ENCODE data around the gene CBLB.

The CBLB gene

DNA sequence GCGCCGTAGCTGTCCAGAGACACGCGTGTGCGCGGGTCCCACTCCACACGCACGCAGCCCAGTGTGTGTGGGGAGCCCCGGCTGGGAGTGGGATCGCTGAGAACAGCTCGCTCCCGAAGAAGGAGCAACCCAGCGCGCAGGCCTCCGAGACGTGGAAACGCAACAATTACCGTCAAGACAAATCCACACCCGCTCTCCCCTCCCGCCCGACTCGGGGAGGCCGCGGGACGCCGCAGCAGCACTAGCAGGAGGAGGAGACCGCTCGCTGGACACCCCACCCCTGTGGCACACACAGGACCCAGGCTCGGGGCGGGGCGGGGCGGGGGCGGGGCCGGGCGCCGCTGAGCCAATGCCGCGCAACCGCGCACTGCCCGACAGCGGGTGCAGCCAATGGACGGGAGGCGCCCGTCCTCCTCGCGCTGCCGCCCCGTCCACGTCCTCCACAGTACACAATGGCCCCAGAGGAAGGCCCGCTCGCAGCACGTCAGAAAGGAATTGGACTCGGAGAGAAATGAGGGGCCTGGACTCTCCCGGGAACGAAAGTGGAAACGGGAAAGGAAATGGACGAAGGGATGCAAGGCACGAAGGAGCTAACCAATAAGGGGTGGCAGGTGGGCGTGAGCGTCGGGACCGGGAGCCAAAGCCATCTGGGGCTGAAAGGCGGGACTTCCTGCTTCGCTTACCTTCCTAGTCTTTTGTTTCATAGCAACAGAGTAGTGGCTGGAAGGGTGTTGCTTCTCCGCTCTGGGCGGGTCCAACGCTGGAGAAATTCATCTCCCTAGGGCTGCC is at the start of gene CBLB:
CBLB (minus strand) TSS at position 271 of the 789 bp plus-strand sequence. CDS start 1,435 bp downstream, outside the sequence.
- no peaks in the 10 kb centered on the region for H3K27me3 Mint-ChIP-seq (ENCODE audit: low read depth)
- peak within 1 kb of the TSS; percentile 98 for H3K4me3 Mint-ChIP-seq
- H3K9me3 Mint-ChIP-seq = no peaks in the 10 kb centered on the region
- H3K27ac Mint-ChIP-seq = peak within 1 kb of the TSS; percentile 93
- H3K36me3 Mint-ChIP-seq (ENCODE audit: low read depth) = peaks cover 33% of the 10 kb centered on the region
- peak; percentile 85 for DNase-seq (ENCODE audit: low spot score)
- H3K4me1 Mint-ChIP-seq (ENCODE audit: low read depth) = peaks cover 35% of the 10 kb centered on the region

DNA sequence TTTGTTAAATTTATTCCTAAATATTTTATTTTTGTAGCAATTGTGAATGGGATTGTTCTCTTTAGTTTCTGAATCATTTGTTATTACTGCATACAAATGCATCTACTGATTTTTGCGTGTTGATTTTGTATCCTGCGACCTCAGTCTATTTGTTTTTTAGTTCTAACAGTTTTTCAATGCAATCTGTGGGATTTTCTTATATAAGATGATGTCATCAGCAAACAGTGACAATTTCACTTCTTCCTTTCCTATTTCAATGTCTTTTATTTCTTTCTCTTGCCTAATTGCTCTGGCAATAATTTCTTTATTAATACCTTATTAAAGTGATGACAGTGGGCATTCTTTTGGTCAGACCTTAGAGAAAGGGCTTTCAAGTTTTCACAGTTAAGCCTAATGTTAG is 48.0 kb upstream of the CBLB start:
- Mint-ChIP-seq H3K27ac (no peak overlapping the region), H3K36me3 (ENCODE audit: low read depth) (peaks cover 21% of the 10 kb centered on the region), H3K27me3 (ENCODE audit: low read depth) (no peaks in the 10 kb centered on the region), H3K4me3 (no peak overlapping the region), H3K9me3 (peaks cover 50% of the 10 kb centered on the region), H3K4me1 (ENCODE audit: low read depth) (peaks cover 12% of the 10 kb centered on the region)
- no peak for DNase-seq (ENCODE audit: low spot score)

DNA sequence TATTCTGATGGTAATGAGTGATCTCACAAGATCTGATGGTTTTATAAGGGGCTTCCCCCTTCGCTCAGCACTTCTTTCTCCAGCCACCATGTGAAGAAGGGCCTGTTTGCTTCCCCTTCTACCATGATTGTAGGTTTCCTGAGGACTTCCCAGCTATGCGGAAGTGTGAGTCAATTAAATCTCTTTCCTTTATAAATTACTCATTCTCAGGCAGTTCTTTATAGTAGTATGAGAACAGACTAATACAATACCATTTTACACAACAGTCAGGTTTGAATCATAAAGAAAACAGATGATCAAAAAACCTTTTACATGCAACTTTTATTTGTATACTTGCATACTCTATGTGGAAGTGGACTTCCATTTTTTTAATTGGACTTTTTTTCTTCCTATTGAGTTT is 46.7 kb upstream of the CBLB start:
- H3K4me3 Mint-ChIP-seq = no peak overlapping the region
- DNase-seq (ENCODE audit: low spot score) = no peak
- H3K27me3 Mint-ChIP-seq (ENCODE audit: low read depth) = no peaks in the 10 kb centered on the region
- no peak overlapping the region for H3K27ac Mint-ChIP-seq
- H3K4me1 Mint-ChIP-seq (ENCODE audit: low read depth) = peaks cover 10% of the 10 kb centered on the region
- peaks cover 12% of the 10 kb centered on the region for H3K36me3 Mint-ChIP-seq (ENCODE audit: low read depth)
- H3K9me3 Mint-ChIP-seq = peaks cover 40% of the 10 kb centered on the region

DNA sequence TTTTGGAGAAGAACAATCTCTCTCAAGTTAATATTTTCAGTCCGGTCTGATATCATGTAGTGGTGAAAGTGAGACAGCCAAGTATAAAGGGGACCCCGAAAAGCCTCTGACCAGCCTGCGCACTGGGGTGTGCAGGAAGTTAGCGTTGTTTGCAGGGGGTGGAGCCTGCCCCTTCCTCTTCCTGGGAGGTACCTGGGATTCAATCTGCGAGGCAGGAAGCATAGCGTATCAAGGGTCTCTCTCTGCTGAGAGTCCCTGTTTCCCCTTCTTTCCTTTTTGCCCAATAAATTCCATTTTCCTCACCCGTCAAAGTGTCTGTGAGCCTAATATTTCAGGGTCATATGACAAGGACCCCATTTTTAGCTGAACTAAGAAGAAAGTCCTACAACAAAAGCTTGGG is 44.8 kb upstream of the CBLB start:
- Mint-ChIP-seq H3K4me1 (ENCODE audit: low read depth) (no peaks in the 10 kb centered on the region), H3K27ac (no peak overlapping the region), H3K27me3 (ENCODE audit: low read depth) (no peaks in the 10 kb centered on the region), H3K36me3 (ENCODE audit: low read depth) (no peaks in the 10 kb centered on the region), H3K4me3 (no peak overlapping the region), H3K9me3 (peaks cover 25% of the 10 kb centered on the region)
- DNase-seq (ENCODE audit: low spot score) = no peak

DNA sequence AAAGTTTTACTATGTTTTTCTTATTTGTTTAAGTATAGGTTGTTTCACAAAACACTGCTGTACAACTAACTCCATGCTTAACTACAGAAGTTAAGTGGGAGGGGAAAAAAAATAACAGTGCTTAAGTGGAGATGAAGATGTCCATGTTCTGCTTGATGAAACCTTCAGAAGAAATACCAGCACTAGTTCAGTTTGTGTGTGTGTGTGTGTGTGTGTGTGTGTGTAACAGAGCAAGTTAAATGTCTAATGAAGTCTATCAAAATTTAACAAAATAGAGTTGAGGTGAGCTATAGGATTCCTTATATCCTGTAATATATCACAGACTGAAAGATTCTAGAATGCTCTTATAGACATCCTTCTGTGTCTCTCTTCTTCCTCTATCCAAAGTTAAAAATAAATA is 44.1 kb upstream of the CBLB start:
- Mint-ChIP-seq H3K4me1 (ENCODE audit: low read depth) (peaks cover under 1% of the 10 kb centered on the region), H3K27ac (no peak overlapping the region), H3K4me3 (no peak overlapping the region)

DNA sequence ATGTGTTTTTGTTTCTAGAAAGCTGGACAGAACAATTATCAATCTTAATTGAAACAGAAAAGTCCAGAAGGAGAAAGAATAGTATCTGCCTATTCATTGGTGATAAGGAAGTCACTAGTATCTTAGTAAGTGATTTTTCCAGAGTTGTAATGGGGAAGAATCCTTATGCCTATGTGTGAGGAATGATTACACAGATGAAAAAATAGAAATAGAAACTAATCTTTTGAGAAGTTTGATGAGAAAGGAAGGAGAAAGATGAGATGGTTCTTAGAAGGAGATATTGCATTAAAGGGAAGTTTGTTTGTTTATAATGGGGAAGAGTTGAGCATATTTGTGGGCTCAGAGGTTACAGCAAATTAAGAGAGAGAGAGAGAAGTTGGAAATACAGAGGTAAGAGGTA is 42.7 kb upstream of the CBLB start:
- Mint-ChIP-seq H3K4me1 (ENCODE audit: low read depth) (peaks cover 5% of the 10 kb centered on the region), H3K9me3 (peaks cover 13% of the 10 kb centered on the region), H3K36me3 (ENCODE audit: low read depth) (no peaks in the 10 kb centered on the region), H3K27ac (no peak overlapping the region), H3K27me3 (ENCODE audit: low read depth) (no peaks in the 10 kb centered on the region), H3K4me3 (no peak overlapping the region)
- no peak for DNase-seq (ENCODE audit: low spot score)

More for the DNA sequence above, 44.1 kb upstream of the CBLB start:
- H3K9me3 Mint-ChIP-seq = peaks cover 18% of the 10 kb centered on the region
- H3K27me3 Mint-ChIP-seq (ENCODE audit: low read depth) = no peaks in the 10 kb centered on the region
- DNase-seq (ENCODE audit: low spot score) = no peak
- no peaks in the 10 kb centered on the region for H3K36me3 Mint-ChIP-seq (ENCODE audit: low read depth)

DNA sequence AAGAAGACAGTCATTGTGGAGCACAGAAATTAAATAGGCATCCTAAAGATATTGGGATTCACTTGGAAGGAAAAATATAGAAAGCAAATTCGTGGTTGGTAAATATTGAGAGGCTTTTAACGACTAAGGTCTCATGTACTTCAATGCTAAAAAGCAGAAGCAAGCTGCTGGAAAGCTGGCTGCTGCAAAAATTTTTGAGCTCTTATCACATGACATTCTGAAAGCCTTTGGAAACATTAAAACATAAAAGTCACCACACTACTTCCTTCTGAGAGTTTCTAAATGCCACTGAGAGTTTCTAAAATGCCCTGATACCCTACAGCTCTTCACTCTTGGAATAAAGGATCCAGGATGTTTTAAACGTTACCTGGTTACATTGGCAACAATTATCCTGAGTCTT is 39.0 kb upstream of the CBLB start:
- H3K36me3 Mint-ChIP-seq (ENCODE audit: low read depth) = no peaks in the 10 kb centered on the region
- H3K27me3 Mint-ChIP-seq (ENCODE audit: low read depth) = no peaks in the 10 kb centered on the region
- H3K4me3 Mint-ChIP-seq = no peak overlapping the region
- H3K27ac Mint-ChIP-seq = no peak overlapping the region
- DNase-seq (ENCODE audit: low spot score) = no peak
- H3K4me1 Mint-ChIP-seq (ENCODE audit: low read depth) = peaks cover 5% of the 10 kb centered on the region
- H3K9me3 Mint-ChIP-seq = peaks cover 10% of the 10 kb centered on the region

DNA sequence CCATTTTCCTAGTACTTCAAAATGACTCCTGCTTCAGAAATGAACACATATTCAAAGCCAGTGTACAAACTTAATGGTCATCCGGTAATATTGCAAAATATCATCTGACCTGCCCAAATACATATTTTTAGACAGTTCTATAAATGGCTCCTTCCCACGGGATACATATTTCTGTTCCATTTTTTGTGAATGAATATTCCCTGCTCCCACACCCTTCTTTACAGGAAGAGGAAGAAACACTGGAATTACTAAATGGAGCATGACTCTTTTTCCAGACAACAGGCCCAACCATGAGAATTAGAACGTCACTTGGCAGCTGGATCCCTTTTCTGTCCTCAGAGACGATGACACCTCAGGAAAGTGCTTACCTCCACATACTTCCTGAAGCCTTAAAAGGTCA is 38.0 kb upstream of the CBLB start:
- Mint-ChIP-seq H3K36me3 (ENCODE audit: low read depth) (peaks cover 1% of the 10 kb centered on the region), H3K27me3 (ENCODE audit: low read depth) (no peaks in the 10 kb centered on the region), H3K9me3 (peaks cover 10% of the 10 kb centered on the region), H3K4me1 (ENCODE audit: low read depth) (peaks cover 5% of the 10 kb centered on the region), H3K27ac (no peak overlapping the region), H3K4me3 (no peak overlapping the region)
- DNase-seq (ENCODE audit: low spot score) = no peak

DNA sequence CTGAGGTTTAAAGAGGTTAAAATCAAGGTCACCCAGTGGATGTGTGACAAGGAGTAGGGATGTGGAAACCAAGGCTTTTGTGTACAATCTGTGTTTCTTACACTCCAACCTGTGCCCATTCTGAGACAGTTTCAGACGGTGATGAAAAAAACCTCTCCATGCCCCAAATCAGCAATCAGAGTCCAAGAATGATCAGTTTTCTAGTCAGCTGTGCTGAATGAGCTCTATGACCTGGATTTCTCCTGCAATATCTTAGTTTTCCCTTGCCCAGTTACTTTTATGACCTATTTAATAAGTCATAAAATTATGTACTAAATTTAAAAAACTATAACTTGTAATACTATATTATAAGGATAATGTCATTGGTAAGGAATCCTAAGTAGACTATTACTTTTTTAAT is 37.5 kb upstream of the CBLB start:
- peaks cover 1% of the 10 kb centered on the region for H3K36me3 Mint-ChIP-seq (ENCODE audit: low read depth)
- no peaks in the 10 kb centered on the region for H3K27me3 Mint-ChIP-seq (ENCODE audit: low read depth)
- no peak overlapping the region for H3K4me3 Mint-ChIP-seq
- H3K4me1 Mint-ChIP-seq (ENCODE audit: low read depth) = peaks cover 5% of the 10 kb centered on the region
- DNase-seq (ENCODE audit: low spot score) = no peak
- no peak overlapping the region for H3K27ac Mint-ChIP-seq
- H3K9me3 Mint-ChIP-seq = peaks cover 10% of the 10 kb centered on the region

DNA sequence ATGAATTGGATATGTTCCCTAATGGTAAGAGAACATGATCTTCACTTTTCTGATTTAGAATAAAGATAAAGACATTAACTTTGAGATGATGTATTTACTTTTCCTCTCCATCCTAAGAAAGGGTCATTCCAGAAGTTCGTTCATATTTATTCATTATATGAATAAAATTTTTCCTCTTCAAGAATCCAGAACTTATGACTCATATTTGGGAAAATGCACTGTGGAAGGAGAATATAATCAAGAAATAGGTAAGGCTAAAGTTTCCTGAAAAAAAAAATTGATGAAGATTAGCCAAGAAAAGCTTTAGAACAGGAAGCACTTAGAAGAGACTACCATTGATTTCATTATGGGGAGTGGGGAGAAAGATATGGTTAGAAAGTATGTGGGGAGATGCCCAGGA is 36.5 kb upstream of the CBLB start:
- Mint-ChIP-seq H3K36me3 (ENCODE audit: low read depth) (peaks cover 1% of the 10 kb centered on the region), H3K9me3 (peaks cover 10% of the 10 kb centered on the region), H3K4me1 (ENCODE audit: low read depth) (peaks cover 5% of the 10 kb centered on the region), H3K4me3 (no peak overlapping the region), H3K27me3 (ENCODE audit: low read depth) (no peaks in the 10 kb centered on the region), H3K27ac (no peak overlapping the region)
- DNase-seq (ENCODE audit: low spot score) = no peak

DNA sequence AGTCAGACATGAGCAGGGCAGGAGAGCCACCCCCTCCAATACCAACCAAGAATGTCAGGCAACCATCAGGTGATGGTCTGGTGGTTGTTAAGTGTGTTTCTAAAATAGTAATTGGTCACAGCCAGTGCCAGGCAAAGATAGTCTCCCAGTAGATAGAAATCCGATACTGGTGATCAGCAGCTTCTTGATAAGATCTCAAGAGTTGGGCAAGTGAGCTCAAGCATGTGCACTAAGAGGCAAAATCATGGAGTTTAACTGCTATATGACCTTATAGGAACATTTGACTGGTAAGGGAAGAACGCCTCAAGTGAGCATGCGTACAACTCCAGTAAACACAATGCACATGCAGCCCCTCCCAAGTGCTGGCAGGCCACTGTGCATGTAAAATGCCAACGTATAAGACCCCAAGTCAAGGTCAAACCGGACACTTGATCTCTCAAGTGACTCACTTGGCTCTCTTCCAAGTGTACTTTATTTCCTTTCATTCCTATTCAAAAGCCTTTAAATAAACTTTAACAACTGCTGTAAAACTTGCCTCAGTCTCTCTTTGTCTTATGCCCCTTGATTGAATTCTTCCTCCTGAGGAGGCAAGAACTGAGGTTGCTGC is 36.0 kb upstream of the CBLB start:
- no peaks in the 10 kb centered on the region for H3K27me3 Mint-ChIP-seq (ENCODE audit: low read depth)
- H3K4me3 Mint-ChIP-seq = no peak overlapping the region
- H3K27ac Mint-ChIP-seq = no peak overlapping the region
- H3K4me1 Mint-ChIP-seq (ENCODE audit: low read depth) = peaks cover 5% of the 10 kb centered on the region
- peaks cover 1% of the 10 kb centered on the region for H3K36me3 Mint-ChIP-seq (ENCODE audit: low read depth)
- no peak for DNase-seq (ENCODE audit: low spot score)
- H3K9me3 Mint-ChIP-seq = peaks cover 10% of the 10 kb centered on the region

DNA sequence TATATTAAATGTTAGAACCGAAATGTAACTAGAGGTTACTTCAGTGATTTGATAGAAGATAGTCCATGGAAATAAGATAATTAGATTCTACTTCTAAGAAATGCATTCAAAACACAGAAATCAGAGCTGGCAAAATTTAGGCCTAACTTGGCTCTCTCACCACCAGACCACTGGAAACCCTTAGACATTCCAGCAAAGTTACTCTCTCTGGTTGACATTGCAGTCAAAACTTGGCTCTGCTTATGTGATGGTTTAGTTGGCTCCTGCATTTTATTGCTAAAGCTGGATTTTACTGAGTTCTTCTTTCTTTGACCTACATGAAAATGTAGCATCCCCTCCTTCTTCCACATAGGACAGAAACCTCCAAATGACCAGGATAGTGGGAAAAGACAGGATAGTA is 35.4 kb upstream of the CBLB start:
- Mint-ChIP-seq H3K4me1 (ENCODE audit: low read depth) (peaks cover 5% of the 10 kb centered on the region), H3K4me3 (no peak overlapping the region), H3K36me3 (ENCODE audit: low read depth) (peaks cover 1% of the 10 kb centered on the region), H3K27me3 (ENCODE audit: low read depth) (no peaks in the 10 kb centered on the region), H3K9me3 (peaks cover 6% of the 10 kb centered on the region), H3K27ac (no peak overlapping the region)
- DNase-seq (ENCODE audit: low spot score) = no peak

DNA sequence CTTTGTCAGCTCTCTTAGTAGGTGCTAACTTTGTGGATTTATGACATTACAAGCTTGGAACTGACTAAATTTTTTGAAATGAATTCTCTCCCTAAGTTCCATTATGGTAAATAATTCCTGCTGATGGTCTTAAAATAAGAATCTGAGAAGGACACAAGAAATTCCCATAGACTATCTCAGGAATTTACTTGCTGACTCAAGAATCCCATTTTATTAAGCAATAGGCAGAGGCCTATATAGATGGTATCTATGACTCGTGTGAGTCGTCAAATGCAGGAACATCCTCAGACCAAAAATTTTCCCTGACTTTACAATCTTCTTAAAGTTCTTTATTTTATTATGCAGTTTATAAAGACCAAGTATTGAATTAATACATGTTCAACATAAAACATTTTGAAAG is 30.7 kb upstream of the CBLB start:
- H3K4me3 Mint-ChIP-seq = no peak overlapping the region
- no peaks in the 10 kb centered on the region for H3K9me3 Mint-ChIP-seq
- H3K27ac Mint-ChIP-seq = no peak overlapping the region
- H3K4me1 Mint-ChIP-seq (ENCODE audit: low read depth) = no peaks in the 10 kb centered on the region
- H3K27me3 Mint-ChIP-seq (ENCODE audit: low read depth) = no peaks in the 10 kb centered on the region
- no peak for DNase-seq (ENCODE audit: low spot score)
- H3K36me3 Mint-ChIP-seq (ENCODE audit: low read depth) = peaks cover 1% of the 10 kb centered on the region

DNA sequence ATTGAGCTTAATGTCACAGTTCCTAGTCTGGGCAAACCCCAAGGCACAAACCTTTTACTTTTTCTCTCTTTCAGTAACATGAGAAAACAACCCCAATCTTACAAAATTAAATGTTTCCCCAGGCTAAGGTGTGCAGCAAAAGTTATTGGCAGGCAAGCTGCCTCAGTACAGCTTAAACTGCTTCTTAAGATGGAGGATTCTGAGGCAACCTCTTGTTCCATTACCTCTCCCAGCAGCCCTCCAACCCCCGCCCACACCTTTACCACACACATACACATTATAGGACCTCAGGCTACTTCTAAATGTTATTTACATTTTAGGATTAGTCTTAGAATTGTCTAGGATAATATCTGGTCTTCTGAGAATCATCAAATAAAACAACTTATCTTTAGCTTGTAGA is 22.3 kb upstream of the CBLB start:
- H3K27ac Mint-ChIP-seq = peak overlapping the region; percentile 59
- no peak for DNase-seq (ENCODE audit: low spot score)
- H3K9me3 Mint-ChIP-seq = no peaks in the 10 kb centered on the region
- H3K4me3 Mint-ChIP-seq = peak overlapping the region; percentile 51
- H3K27me3 Mint-ChIP-seq (ENCODE audit: low read depth) = no peaks in the 10 kb centered on the region
- H3K4me1 Mint-ChIP-seq (ENCODE audit: low read depth) = peaks cover 11% of the 10 kb centered on the region
- no peaks in the 10 kb centered on the region for H3K36me3 Mint-ChIP-seq (ENCODE audit: low read depth)

Measured in T-helper 2 cell treated with Interferon-gamma antibody and Interleukin-4, amounts not matched to agents 5 μg/mL and 100 μg/mL, for 36 hours (primary cell).